ENCODE data around the gene NFKB2. TPM values are rescaled to one million over a fixed set of nuclear protein-coding genes. Genes with fewer than 3 reads are reported as not detected.
A peak's percentile ranks its signal among the peaks of the same experiment; 100 is the strongest.

NFKB2 gene
- 10 to 100 TPM; 28.7 to 45.2 TPM for total RNA-seq
- polyA plus RNA-seq (2013, experiment 1 of 2) = 19.9 TPM
- 19.9 TPM for polyA plus RNA-seq (2013, experiment 2 of 2)
- long read RNA-seq, experiment 1, partial matches to known transcripts = 9 of 10 reads
- long read RNA-seq, experiment 1, other reads (novel, unspliced or antisense) = 0 of 10 reads
- long read RNA-seq, experiment 2, transcript NFKB2-201 (23 exons, 3,011 nt) = major isoform, 6 of 33 reads
- long read RNA-seq, experiment 2, partial matches to known transcripts = 15 of 33 reads
- long read RNA-seq, experiment 2, other reads (novel, unspliced or antisense) = 10 of 33 reads
- long read RNA-seq, experiment 3, partial matches to known transcripts = 1 of 4 reads
- long read RNA-seq, experiment 3, other reads (novel, unspliced or antisense) = 3 of 4 reads
- long read RNA-seq, experiment 4, partial matches to known transcripts = 1 of 1 reads
- long read RNA-seq, experiment 4, other reads (novel, unspliced or antisense) = 0 of 1 reads

GRCh38 chr10:102395400-102396316 lies at the start of gene NFKB2:
Gene NFKB2, plus strand, starts transcription at chr10:102395705. Its CDS starts 255 bp downstream, at chr10:102395960.
- Histone ChIP-seq H3K9ac (ENCODE audit: extremely low read depth, low read length, poor library complexity, severe bottlenecking) (peak within 1 kb of the TSS; percentile 59), H3K4me3 (ENCODE audit: low read length) (peak within 1 kb of the TSS; percentile 89), H3K9me3 (ENCODE audit: control insufficient read depth, low read length) (no peaks in the 10 kb centered on the region), H3K27ac (ENCODE audit: low read depth, low read length) (no peak within 1 kb of the TSS), H3K27me3 (ENCODE audit: control insufficient read depth, insufficient read depth, low read length, poor library complexity, severe bottlenecking) (peaks cover 11% of the 10 kb centered on the region), H3K36me3 (ENCODE audit: control insufficient read depth, insufficient read depth, low read length) (peaks cover 15% of the 10 kb centered on the region), H3K4me1 (ENCODE audit: control insufficient read depth, insufficient read depth, low read length) (peaks cover 7% of the 10 kb centered on the region)
- Mint-ChIP-seq H3K4me1 (peaks cover 20% of the 10 kb centered on the region), H3K27ac (peak within 1 kb of the TSS; percentile 72), H3K27me3 (ENCODE audit: insufficient read depth) (peaks cover 28% of the 10 kb centered on the region), H3K36me3 (ENCODE audit: low read depth) (peaks cover 15% of the 10 kb centered on the region), H3K4me3 (peak within 1 kb of the TSS; percentile 70), H3K9me3 (no peaks in the 10 kb centered on the region)
- peak; percentile 96 for DNase-seq
- 2 to 3% methylated on average over 12 to 41 of the region's 42 CpGs for WGBS, 2 experiments (ENCODE audit: insufficient coverage in 1 of 2, insufficient read length in 1 of 2)
- TF ChIP-seq, protein P1, sequence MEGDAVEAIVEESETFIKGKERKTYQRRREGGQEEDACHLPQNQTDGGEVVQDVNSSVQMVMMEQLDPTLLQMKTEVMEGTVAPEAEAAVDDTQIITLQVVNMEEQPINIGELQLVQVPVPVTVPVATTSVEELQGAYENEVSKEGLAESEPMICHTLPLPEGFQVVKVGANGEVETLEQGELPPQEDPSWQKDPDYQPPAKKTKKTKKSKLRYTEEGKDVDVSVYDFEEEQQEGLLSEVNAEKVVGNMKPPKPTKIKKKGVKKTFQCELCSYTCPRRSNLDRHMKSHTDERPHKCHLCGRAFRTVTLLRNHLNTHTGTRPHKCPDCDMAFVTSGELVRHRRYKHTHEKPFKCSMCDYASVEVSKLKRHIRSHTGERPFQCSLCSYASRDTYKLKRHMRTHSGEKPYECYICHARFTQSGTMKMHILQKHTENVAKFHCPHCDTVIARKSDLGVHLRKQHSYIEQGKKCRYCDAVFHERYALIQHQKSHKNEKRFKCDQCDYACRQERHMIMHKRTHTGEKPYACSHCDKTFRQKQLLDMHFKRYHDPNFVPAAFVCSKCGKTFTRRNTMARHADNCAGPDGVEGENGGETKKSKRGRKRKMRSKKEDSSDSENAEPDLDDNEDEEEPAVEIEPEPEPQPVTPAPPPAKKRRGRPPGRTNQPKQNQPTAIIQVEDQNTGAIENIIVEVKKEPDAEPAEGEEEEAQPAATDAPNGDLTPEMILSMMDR (conservative IDR thresholded peaks at IDR 0.05) = no peak

- H3K4me1 Mint-ChIP-seq = peaks cover 6% of the 10 kb centered on the region
- DNase-seq = peak; percentile 87
- H3K27me3 Mint-ChIP-seq (ENCODE audit: insufficient read depth) = peaks cover 15% of the 10 kb centered on the region
- TF ChIP-seq, protein P1 (conservative IDR thresholded peaks at IDR 0.05) = peak; percentile 84
- H3K27ac Mint-ChIP-seq = no peak overlapping the region
- H3K4me3 Mint-ChIP-seq = no peak overlapping the region
- no peak overlapping the region for H3K4me3 ChIP-seq (ENCODE audit: low read length)
- no peaks in the 10 kb centered on the region for H3K27me3 ChIP-seq (ENCODE audit: control insufficient read depth, insufficient read depth, low read length, poor library complexity, severe bottlenecking)
- H3K36me3 Mint-ChIP-seq (ENCODE audit: low read depth) = peaks cover 18% of the 10 kb centered on the region
- H3K9me3 Mint-ChIP-seq = no peaks in the 10 kb centered on the region
- H3K9ac ChIP-seq (ENCODE audit: extremely low read depth, low read length, poor library complexity, severe bottlenecking) = no peak overlapping the region
- no peaks in the 10 kb centered on the region for H3K9me3 ChIP-seq (ENCODE audit: control insufficient read depth, low read length)
- peaks cover 15% of the 10 kb centered on the region for H3K36me3 ChIP-seq (ENCODE audit: control insufficient read depth, insufficient read depth, low read length)
- H3K27ac ChIP-seq (ENCODE audit: low read depth, low read length) = no peak overlapping the region
- H3K4me1 ChIP-seq (ENCODE audit: control insufficient read depth, insufficient read depth, low read length) = no peaks in the 10 kb centered on the region
- 64 to 100% methylated on average over 1 to 2 of the region's 2 CpGs for WGBS, 2 experiments (ENCODE audit: insufficient coverage in 1 of 2, insufficient read length in 1 of 2)
These were observed 48.2 kb upstream of the NFKB2 start for GRCh38 chr10:102347236-102347828.

GRCh38 chr10:102352066-102352715 lies 43.3 kb upstream of the NFKB2 start:
- H3K4me3 Mint-ChIP-seq = no peak overlapping the region
- no peak overlapping the region for H3K4me3 ChIP-seq (ENCODE audit: low read length)
- TF ChIP-seq, protein P1 (conservative IDR thresholded peaks at IDR 0.05) = peak; percentile 95
- peaks cover 15% of the 10 kb centered on the region for H3K36me3 Mint-ChIP-seq (ENCODE audit: low read depth)
- H3K27me3 Mint-ChIP-seq (ENCODE audit: insufficient read depth) = no peaks in the 10 kb centered on the region
- WGBS, 2 experiments (ENCODE audit: insufficient coverage in 1 of 2, insufficient read length in 1 of 2) = 83 to 100% methylated on average over 3 to 7 of the region's 7 CpGs
- no peak overlapping the region for H3K9ac ChIP-seq (ENCODE audit: extremely low read depth, low read length, poor library complexity, severe bottlenecking)
- no peaks in the 10 kb centered on the region for H3K9me3 ChIP-seq (ENCODE audit: control insufficient read depth, low read length)
- no peaks in the 10 kb centered on the region for H3K4me1 ChIP-seq (ENCODE audit: control insufficient read depth, insufficient read depth, low read length)
- no peaks in the 10 kb centered on the region for H3K9me3 Mint-ChIP-seq
- no peaks in the 10 kb centered on the region for H3K27me3 ChIP-seq (ENCODE audit: control insufficient read depth, insufficient read depth, low read length, poor library complexity, severe bottlenecking)
- no peak overlapping the region for H3K27ac ChIP-seq (ENCODE audit: low read depth, low read length)
- peak; percentile 88 for DNase-seq
- H3K36me3 ChIP-seq (ENCODE audit: control insufficient read depth, insufficient read depth, low read length) = peaks cover 47% of the 10 kb centered on the region
- H3K27ac Mint-ChIP-seq = no peak overlapping the region
- no peaks in the 10 kb centered on the region for H3K4me1 Mint-ChIP-seq
